Ishikawa (cell line): ENCODE measurements around the gene ANGPTL5.

Experiments
- EGR1 ChIP-seq: IDR thresholded peaks from 2 replicates; pipeline ENCODE4 v1.6.1; 2012
- RAD21 ChIP-seq: IDR thresholded peaks from 2 replicates; pipeline ENCODE4 v1.6.1; 2012; ENCODE audit warnings: low read depth
- TAF1 ChIP-seq: IDR thresholded peaks from 2 replicates; pipeline ENCODE4 v1.6.1; 2012; ENCODE audit warnings: low read depth, mild to moderate bottlenecking
- TF ChIP-seq, protein P1 (sequence below): IDR thresholded peaks from 2 replicates; pipeline ENCODE4 v1.6.1; 2012
- TF ChIP-seq, protein P2 (sequence below): IDR thresholded peaks from 2 replicates; pipeline ENCODE4 v1.6.1; 2012; ENCODE audit warnings: low read depth, mild to moderate bottlenecking

DNA sequence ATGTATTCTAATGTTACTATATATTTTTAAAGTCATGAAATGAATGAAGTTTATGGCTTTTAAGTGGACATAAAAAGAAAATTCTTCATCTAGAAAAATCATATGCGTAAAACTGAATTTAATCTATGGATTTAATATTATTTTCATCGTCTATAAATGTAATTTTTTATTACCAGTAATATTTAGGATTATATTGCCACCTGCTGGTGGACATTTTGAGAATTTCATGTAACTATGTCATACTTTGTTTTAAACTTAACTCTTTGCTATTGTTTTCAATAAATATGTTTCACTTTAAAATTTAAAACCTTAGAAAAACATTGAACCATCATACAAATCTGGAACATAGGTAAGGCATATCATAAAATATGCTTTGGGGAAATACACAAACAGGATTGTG is 68.1 kb downstream of the ANGPTL5 start:
- TF ChIP-seq TAF1 = no peak
- TF ChIP-seq, protein P1, sequence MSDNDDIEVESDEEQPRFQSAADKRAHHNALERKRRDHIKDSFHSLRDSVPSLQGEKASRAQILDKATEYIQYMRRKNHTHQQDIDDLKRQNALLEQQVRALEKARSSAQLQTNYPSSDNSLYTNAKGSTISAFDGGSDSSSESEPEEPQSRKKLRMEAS = no peak
- TF ChIP-seq, protein P2, sequence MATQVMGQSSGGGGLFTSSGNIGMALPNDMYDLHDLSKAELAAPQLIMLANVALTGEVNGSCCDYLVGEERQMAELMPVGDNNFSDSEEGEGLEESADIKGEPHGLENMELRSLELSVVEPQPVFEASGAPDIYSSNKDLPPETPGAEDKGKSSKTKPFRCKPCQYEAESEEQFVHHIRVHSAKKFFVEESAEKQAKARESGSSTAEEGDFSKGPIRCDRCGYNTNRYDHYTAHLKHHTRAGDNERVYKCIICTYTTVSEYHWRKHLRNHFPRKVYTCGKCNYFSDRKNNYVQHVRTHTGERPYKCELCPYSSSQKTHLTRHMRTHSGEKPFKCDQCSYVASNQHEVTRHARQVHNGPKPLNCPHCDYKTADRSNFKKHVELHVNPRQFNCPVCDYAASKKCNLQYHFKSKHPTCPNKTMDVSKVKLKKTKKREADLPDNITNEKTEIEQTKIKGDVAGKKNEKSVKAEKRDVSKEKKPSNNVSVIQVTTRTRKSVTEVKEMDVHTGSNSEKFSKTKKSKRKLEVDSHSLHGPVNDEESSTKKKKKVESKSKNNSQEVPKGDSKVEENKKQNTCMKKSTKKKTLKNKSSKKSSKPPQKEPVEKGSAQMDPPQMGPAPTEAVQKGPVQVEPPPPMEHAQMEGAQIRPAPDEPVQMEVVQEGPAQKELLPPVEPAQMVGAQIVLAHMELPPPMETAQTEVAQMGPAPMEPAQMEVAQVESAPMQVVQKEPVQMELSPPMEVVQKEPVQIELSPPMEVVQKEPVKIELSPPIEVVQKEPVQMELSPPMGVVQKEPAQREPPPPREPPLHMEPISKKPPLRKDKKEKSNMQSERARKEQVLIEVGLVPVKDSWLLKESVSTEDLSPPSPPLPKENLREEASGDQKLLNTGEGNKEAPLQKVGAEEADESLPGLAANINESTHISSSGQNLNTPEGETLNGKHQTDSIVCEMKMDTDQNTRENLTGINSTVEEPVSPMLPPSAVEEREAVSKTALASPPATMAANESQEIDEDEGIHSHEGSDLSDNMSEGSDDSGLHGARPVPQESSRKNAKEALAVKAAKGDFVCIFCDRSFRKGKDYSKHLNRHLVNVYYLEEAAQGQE = no peak
- no peak for TF ChIP-seq EGR1
- peak; percentile 54 for TF ChIP-seq RAD21
